BLaER1 (cell line): ENCODE results near the gene LRRC8B.

Experiments
- H3K27ac ChIP-seq: shearing (Covaris generic); formaldehyde crosslinking; 2 replicates; pipeline ENCODE4 v1.8.1; 2022
- H3K27me3 ChIP-seq: shearing (Covaris generic); formaldehyde crosslinking; 2 replicates; pipeline ENCODE4 v1.8.1; 2022
- H3K36me3 ChIP-seq: shearing (Covaris generic); formaldehyde crosslinking; 2 replicates; pipeline ENCODE4 v1.8.1; 2022
- H3K4me1 ChIP-seq: shearing (Covaris generic); formaldehyde crosslinking; 2 replicates; pipeline ENCODE4 v1.8.1; 2022
- H3K4me2 ChIP-seq: shearing (Covaris generic); formaldehyde crosslinking; 2 replicates; pipeline ENCODE4 v1.8.1; 2022
- H3K4me3 ChIP-seq: shearing (Covaris generic); formaldehyde crosslinking; 2 replicates; pipeline ENCODE4 v1.8.1; 2022
- H3K9ac ChIP-seq: shearing (Covaris generic); formaldehyde crosslinking; 2 replicates; pipeline ENCODE4 v1.8.1; 2022
- H3K9me3 ChIP-seq: shearing (Covaris generic); formaldehyde crosslinking; 2 replicates; pipeline ENCODE4 v1.8.1; 2022
- H4K20me1 ChIP-seq: shearing (Covaris generic); formaldehyde crosslinking; 2 replicates; pipeline ENCODE4 v1.8.1; 2022
- Cebpa-rat ChIP-seq: shearing (Covaris generic); IDR thresholded peaks from 2 replicates; pipeline ENCODE4 v1.8.1; 2022

LRRC8B gene

DNA sequence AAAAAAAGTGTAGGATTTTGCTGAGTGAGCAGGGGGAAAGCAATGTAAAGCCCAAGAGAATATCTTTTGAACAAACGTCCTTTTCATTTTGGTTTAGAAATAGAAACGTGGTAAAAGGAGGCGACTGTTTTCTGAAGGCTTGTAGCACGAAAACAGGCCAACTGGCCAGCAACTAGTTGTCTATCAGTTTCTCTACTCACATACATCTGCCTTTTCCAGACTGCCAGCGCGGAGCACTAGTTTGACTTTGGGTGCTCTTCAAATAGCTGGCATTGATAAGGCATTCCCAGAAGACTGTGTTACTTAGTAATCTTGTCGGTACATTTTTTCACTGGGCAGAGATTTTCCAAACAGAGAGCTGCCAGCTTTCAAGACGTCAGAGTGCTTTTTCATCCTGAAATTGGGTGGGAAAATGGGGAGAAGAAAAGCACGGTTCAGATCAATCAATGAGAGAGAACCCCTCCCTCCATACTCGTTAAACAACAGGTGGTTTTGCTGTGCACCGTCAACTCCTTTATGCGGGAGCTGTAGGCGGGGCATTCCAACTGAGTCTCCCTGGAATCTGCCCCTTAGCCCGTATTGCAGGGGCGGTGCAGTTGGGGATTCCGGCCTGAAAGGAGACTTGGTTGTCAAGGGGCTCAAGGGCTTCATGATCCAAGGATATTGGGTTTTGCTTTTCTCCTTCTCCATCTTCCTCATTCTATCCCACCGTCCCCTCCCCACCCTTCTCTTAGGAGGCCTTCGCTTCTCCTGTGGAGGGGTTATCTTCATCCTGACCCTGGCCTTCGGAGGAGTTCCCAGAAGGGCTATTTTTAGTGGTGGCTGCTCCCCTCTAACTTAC, 107.4 kb downstream of the LRRC8B start:
- Histone ChIP-seq H3K27ac (peak overlapping the region; percentile 95), H3K9me3 (no peaks in the 10 kb centered on the region), H3K4me3 (peak overlapping the region; percentile 94), H3K4me1 (peaks cover 51% of the 10 kb centered on the region), H3K9ac (peak overlapping the region; percentile 96), H3K27me3 (no peaks in the 10 kb centered on the region), H4K20me1 (peaks cover 17% of the 10 kb centered on the region), H3K4me2 (peak overlapping the region; percentile 94), H3K36me3 (peaks cover 20% of the 10 kb centered on the region)
- TF ChIP-seq Cebpa-rat, result no peak

DNA sequence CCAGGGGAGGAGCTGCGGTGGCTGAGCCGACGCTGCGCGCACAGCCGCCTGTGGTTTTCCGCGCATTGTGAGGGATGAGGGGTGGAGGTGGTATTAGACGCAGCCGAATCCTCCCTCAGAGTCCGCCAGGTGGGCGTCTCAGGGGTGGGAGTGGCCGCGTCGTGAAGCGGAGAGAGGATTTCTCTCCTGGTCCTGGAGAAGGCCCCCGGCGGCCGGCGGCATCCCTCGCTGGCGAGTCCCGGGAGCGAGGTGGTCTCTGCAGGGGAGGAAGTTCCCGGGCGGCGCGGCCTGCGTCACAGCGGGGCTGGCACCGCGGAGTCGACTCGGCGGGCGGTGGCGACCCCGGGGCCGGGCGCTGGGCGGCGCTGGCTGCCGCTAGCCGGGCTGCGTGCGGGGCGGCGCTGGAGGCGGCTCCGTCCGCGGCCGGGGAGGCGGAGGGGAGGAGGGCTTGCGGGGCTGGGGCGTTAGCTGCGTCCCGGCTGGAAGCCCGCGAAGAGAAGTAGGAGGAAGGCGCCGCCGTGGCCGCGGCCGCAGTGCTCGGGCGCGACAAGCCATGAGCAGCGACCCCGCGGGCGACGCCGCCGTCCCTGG, 108.1 kb downstream of the LRRC8B start, which contains the start of gene LRRC8C:
TSS of gene LRRC8C (plus strand) at position 464 of the 591 bp plus-strand sequence. CDS start 53,354 bp downstream, outside the sequence.
- Histone ChIP-seq H3K4me2 (peak within 1 kb of the TSS; percentile 94), H3K9me3 (no peaks in the 10 kb centered on the region; the same call in 1 of the 2 replicates), H3K4me1 (peaks cover 58% of the 10 kb centered on the region), H4K20me1 (peaks cover 24% of the 10 kb centered on the region), H3K36me3 (peaks cover 27% of the 10 kb centered on the region), H3K9ac (peak within 1 kb of the TSS; percentile 96), H3K27ac (peak within 1 kb of the TSS; percentile 95), H3K27me3 (no peaks in the 10 kb centered on the region), H3K4me3 (peak within 1 kb of the TSS; percentile 94)
- TF ChIP-seq Cebpa-rat, result no peak

DNA sequence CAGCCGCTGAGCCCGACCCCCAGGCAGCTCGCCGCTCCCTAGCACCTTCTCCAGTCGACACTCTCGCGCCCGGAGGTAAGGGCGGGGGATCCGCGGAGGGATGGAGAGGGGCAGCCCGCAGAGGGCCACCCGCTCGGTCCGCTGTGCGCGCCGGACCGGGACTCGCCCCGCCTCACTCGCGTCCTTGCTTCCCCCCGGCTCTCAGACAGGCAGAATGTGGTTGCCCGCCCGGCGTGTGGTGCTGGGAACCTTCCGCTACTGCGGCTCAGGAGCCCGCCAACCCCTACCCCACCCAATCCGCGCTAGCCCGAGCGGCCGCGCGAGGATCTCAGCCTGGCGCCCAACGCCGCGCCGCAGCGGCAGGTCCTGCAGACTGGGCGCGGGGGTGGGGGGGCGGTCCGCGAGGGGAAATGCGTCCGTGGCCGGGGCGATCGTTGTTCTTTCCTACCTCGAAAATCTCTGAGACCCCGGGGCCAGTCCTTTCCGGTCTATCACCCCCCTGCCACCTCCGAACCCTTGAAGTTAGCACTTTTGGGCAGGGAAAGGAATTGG, 108.7 kb downstream of the LRRC8B start:
- H3K27ac ChIP-seq, result peak overlapping the region; percentile 95
- peaks cover 63% of the 10 kb centered on the region for H3K4me1 ChIP-seq
- peak overlapping the region; percentile 96 for H3K9ac ChIP-seq
- peaks cover 29% of the 10 kb centered on the region for H4K20me1 ChIP-seq
- H3K9me3 ChIP-seq, result no peaks in the 10 kb centered on the region; the same call in 1 of the 2 replicates
- H3K27me3 ChIP-seq, result no peaks in the 10 kb centered on the region
- H3K4me3 ChIP-seq, result peak overlapping the region; percentile 94
- H3K36me3 ChIP-seq, result peaks cover 29% of the 10 kb centered on the region
- TF ChIP-seq Cebpa-rat, result no peak
- H3K4me2 ChIP-seq, result peak overlapping the region; percentile 94

DNA sequence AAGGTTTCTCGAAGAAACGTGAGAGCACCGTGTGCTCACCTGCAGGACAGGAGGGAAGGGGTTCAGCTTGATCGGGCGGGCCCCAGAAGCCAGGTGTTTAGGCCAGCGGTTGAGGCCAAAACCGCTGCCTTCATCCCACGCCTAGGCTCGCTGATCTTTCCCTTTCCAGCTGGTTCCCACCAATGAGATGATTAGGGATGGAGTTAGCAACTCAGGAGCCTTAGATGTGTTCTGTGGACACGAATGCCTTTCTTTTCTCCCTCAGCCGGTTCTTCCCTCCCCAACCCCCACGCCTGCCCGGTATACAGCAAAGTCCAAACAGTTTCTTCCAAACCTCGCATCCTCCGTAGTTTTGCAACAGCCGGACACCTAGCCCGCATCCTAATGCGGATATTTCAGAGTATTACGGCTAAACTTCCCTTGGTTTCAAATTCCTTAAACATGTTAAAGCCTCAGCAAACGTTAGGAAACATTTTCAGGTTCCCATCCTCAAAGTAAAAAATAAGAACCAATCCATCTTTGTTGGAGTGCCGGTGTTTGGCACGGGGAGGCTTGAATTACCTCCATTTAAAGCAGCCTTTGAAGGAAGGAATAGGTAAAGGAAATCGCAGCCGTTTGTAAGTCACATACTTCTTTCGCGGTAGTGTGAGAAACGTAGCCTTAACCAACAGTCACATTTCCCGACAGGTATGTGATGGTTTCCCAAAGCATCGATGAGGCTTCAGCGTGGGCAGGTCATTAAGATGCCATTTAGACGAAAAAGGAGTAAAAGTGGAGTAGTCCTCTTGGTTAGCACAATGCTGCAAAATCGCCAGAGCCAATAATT, 109.4 kb downstream of the LRRC8B start:
- Histone ChIP-seq H3K4me2 (peak overlapping the region; percentile 94), H3K27me3 (no peaks in the 10 kb centered on the region), H4K20me1 (peaks cover 36% of the 10 kb centered on the region), H3K9me3 (no peaks in the 10 kb centered on the region; the same call in 1 of the 2 replicates), H3K36me3 (peaks cover 30% of the 10 kb centered on the region), H3K4me3 (peak overlapping the region; percentile 94), H3K4me1 (peaks cover 63% of the 10 kb centered on the region), H3K27ac (peak overlapping the region; percentile 95), H3K9ac (peak overlapping the region; percentile 96)
- no peak for TF ChIP-seq Cebpa-rat

DNA sequence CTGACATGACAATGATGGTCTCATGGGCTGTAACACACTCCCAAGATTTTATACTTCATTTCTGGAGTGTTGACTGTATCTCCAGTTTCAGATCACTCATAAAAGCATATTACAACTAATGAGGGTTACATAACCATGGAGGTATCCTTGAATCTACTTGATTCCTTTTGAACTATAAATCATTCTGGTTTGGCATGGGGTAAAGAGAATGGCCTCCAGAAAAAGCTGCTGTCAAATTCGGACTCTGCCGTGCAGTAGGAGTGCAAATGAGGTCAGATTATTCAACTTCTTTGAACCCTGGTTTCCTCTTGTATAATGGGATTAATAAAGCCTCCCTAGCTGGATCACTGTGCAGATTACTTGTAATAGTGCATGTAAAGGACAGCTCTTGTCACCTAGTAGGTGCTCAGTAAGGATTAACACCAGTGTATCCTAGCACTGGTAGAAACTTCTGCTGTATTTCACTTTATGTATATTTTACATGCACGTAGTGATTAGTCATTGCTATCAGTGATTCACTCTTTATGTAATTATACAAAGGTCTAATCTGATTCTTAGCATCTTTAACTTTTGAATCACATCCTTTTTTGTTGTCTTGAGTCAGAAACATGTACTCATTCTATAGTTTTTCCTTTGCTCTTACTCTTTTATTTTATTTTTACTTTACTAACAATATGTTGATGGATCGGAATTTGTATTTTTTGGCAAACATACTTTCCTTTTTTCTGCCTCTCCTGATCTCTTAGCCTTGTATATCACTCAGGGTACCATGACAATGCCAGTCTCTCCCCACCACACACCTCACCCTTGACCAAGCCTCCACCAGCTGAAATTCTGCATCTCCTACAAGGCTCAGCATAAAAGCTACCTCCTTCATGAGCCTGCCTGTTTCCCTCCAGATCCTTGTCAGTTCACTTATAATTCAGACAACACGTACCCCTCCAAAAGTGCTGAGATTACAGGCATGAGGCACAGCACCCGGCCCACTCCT, 111.5 kb downstream of the LRRC8B start:
- peaks cover 26% of the 10 kb centered on the region for H3K36me3 ChIP-seq
- peaks cover 45% of the 10 kb centered on the region for H3K4me1 ChIP-seq
- H3K4me3 ChIP-seq, result peak overlapping the region; percentile 94
- peak overlapping the region; percentile 95 for H3K27ac ChIP-seq
- H3K9me3 ChIP-seq, result no peaks in the 10 kb centered on the region; the same call in 1 of the 2 replicates
- no peaks in the 10 kb centered on the region for H3K27me3 ChIP-seq
- H3K9ac ChIP-seq, result peak overlapping the region; percentile 62
- H4K20me1 ChIP-seq, result peaks cover 56% of the 10 kb centered on the region
- peak overlapping the region; percentile 94 for H3K4me2 ChIP-seq
- no peak for TF ChIP-seq Cebpa-rat

DNA sequence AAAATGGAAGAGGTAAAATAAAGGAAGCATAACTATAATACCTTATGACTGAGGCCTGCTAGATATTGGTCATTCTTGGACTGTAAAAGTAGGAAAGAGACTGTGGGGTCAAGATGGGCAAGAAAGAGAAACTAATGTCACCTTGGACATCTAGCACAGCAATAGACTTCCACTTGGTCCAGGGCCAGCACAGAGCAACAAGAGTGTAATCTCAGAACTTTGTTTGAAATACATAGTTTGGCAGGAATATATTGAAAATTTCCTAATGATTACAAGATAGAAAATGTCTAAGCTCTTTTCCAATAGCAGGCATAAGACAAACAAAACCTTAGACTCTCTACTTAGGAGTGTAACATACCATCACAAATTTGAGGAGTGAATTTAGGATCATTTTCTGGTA, 112.9 kb downstream of the LRRC8B start:
- H3K36me3 ChIP-seq, result peaks cover 34% of the 10 kb centered on the region
- H3K4me3 ChIP-seq, result no peak overlapping the region
- TF ChIP-seq Cebpa-rat, result no peak
- no peaks in the 10 kb centered on the region; the same call in 1 of the 2 replicates for H3K9me3 ChIP-seq
- H3K9ac ChIP-seq, result no peak overlapping the region
- H3K27me3 ChIP-seq, result no peaks in the 10 kb centered on the region
- H3K4me1 ChIP-seq, result peaks cover 32% of the 10 kb centered on the region
- no peak overlapping the region for H3K27ac ChIP-seq
- peak overlapping the region; percentile 94 for H3K4me2 ChIP-seq
- peaks cover 70% of the 10 kb centered on the region for H4K20me1 ChIP-seq

DNA sequence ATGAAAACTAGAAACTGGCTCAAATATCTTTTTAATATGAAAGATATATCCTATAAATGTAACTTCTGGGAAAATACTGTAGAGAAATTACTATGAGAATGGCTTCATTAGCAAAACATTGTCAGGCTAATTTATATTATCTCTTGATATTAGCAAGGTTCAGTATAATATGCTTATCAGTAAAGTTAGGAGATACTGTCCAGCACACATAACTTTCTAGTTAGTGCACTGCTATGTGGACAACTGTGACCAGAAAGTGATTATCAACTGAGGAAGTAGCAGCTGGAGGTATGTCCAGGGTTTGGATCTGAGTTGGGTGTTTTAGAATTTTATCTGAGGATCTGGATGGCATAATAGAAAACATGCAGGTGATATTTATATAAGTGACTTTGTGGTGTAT, 115.8 kb downstream of the LRRC8B start:
- Histone ChIP-seq H3K27me3 (no peaks in the 10 kb centered on the region), H3K4me3 (no peak overlapping the region), H3K4me1 (peaks cover 48% of the 10 kb centered on the region), H3K9me3 (peaks cover 21% of the 10 kb centered on the region), H3K9ac (no peak overlapping the region), H3K4me2 (no peak overlapping the region), H4K20me1 (peaks cover 79% of the 10 kb centered on the region), H3K36me3 (peaks cover 55% of the 10 kb centered on the region), H3K27ac (no peak overlapping the region)
- no peak for TF ChIP-seq Cebpa-rat

DNA sequence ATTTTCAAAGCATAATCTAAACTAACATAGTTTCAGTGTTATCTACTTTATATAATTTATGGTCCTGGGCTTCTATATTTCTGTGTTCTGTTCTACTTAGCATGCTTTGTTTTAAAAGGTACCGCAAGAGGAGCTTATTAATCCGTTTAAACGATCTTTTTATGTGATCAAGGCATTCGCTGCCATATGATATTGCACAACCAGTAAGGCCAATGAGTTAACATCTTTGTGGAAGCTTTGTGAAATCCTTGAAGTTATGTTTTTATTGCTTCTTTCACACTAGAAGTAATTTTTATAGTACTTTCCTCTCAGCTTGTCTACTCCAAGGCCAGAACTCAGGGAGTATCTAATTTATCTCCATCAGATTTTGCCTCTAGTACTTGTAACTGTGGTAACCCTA, 117.2 kb downstream of the LRRC8B start:
- Histone ChIP-seq H3K4me3 (no peak overlapping the region), H3K27ac (no peak overlapping the region), H3K4me2 (no peak overlapping the region), H3K9me3 (peaks cover 32% of the 10 kb centered on the region), H3K9ac (no peak overlapping the region), H3K4me1 (peaks cover 34% of the 10 kb centered on the region), H3K36me3 (peaks cover 61% of the 10 kb centered on the region), H3K27me3 (no peaks in the 10 kb centered on the region), H4K20me1 (peaks cover 66% of the 10 kb centered on the region; the same call in 1 of the 2 replicates)
- TF ChIP-seq Cebpa-rat, result no peak
